Measurements from ENCODE around the gene LRRK1. TPM values are rescaled to one million over a fixed set of nuclear protein-coding genes. Genes with fewer than 3 reads are reported as not detected.

Gene LRRK1
- total RNA-seq, 1 donor from 2014 or later: not detected

DNA sequence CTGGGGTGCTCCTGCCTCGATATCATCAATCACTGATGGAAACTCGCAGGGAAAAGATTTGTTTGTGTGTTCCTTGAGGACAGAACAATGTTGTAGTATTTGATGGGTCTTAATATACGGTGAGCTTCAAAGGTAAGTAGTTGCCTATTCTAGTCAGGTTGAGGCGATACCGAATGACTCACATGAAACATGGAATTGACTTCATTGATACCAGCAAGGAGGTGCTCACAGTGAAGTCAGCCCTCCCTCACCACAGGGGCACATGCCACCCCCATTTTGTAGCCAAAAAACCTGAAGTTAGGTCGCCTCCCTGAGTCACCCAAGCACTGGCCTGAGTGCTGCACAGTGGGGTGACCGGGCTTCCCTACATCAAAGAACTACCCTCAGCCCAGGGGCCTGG, 43.2 kb upstream of the LRRK1 start:
- Mint-ChIP-seq H3K27me3 (ENCODE audit: insufficient read depth, low read depth) (peaks cover 41% of the 10 kb centered on the region), H3K36me3 (no peaks in the 10 kb centered on the region), H3K4me3 (no peak overlapping the region), H3K27ac (no peak overlapping the region), H3K4me1 (peaks cover 12% of the 10 kb centered on the region), H3K9me3 (no peaks in the 10 kb centered on the region)
- Histone ChIP-seq H3K4me3 (no peak overlapping the region), H4K20me1 (ENCODE audit: low read depth) (peaks cover 3% of the 10 kb centered on the region), H3K27ac (no peak overlapping the region), H2AFZ (replicated peaks) (no peak overlapping the region), H3K4me1 (peaks cover 21% of the 10 kb centered on the region), H3K27me3 (peaks cover 63% of the 10 kb centered on the region), H3K4me2 (no peak overlapping the region), H3K9ac (no peak overlapping the region), H3F3A (ENCODE audit: low read depth) (peaks cover 9% of the 10 kb centered on the region), H3K36me3 (no peaks in the 10 kb centered on the region), H3K79me2 (ENCODE audit: low read depth) (no peaks in the 10 kb centered on the region), H3K9me3 (ENCODE audit: low read depth) (no peaks in the 10 kb centered on the region)
- TF ChIP-seq EZH2 (IDR thresholded peaks at IDR 0.05): no peak
- TF ChIP-seq, protein P1, sequence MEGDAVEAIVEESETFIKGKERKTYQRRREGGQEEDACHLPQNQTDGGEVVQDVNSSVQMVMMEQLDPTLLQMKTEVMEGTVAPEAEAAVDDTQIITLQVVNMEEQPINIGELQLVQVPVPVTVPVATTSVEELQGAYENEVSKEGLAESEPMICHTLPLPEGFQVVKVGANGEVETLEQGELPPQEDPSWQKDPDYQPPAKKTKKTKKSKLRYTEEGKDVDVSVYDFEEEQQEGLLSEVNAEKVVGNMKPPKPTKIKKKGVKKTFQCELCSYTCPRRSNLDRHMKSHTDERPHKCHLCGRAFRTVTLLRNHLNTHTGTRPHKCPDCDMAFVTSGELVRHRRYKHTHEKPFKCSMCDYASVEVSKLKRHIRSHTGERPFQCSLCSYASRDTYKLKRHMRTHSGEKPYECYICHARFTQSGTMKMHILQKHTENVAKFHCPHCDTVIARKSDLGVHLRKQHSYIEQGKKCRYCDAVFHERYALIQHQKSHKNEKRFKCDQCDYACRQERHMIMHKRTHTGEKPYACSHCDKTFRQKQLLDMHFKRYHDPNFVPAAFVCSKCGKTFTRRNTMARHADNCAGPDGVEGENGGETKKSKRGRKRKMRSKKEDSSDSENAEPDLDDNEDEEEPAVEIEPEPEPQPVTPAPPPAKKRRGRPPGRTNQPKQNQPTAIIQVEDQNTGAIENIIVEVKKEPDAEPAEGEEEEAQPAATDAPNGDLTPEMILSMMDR (IDR thresholded peaks at IDR 0.05): no peak
- TF ChIP-seq EZH2phosphoT487 (IDR thresholded peaks at IDR 0.05): no peak
- no peak for DNase-seq (ENCODE audit: low spot score)

DNA sequence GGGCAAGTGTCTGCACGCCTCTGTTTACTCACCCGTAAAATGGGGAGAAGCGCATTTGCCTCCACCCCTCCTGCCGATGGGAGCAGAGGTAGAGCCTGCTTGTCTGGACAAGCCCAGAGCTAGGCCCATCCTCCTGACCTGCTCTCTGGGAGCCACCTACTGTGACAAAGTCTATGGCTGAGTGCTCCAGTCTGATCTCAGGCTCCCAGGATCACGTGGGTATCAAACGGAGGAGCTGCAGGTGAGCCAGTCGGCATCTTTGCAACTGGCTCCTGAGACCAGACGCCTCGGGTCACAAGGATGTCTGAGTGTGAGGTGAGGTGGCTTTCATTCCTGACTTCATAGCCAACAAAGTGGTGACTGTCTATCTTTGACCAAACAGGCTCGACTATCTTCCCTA, 41.6 kb upstream of the LRRK1 start:
- Mint-ChIP-seq H3K27me3 (ENCODE audit: insufficient read depth, low read depth) (peaks cover 51% of the 10 kb centered on the region), H3K4me1 (peaks cover 15% of the 10 kb centered on the region), H3K27ac (no peak overlapping the region), H3K4me3 (no peak overlapping the region), H3K36me3 (no peaks in the 10 kb centered on the region), H3K9me3 (no peaks in the 10 kb centered on the region)
- no peak overlapping the region for H3K27ac ChIP-seq
- TF ChIP-seq, protein P1 (IDR thresholded peaks at IDR 0.05): no peak
- TF ChIP-seq EZH2phosphoT487 (IDR thresholded peaks at IDR 0.05) (no peak), EZH2 (IDR thresholded peaks at IDR 0.05) (no peak)
- H3K4me1 ChIP-seq: peaks cover 21% of the 10 kb centered on the region
- DNase-seq (ENCODE audit: low spot score): no peak
- H3K9ac ChIP-seq: no peak overlapping the region
- no peaks in the 10 kb centered on the region for H3K79me2 ChIP-seq (ENCODE audit: low read depth)
- no peaks in the 10 kb centered on the region for H3K36me3 ChIP-seq
- H3K4me2 ChIP-seq: no peak overlapping the region
- H3K9me3 ChIP-seq (ENCODE audit: low read depth): no peaks in the 10 kb centered on the region
- H4K20me1 ChIP-seq (ENCODE audit: low read depth): peaks cover 8% of the 10 kb centered on the region
- no peak overlapping the region for H2AFZ ChIP-seq (replicated peaks)
- no peak overlapping the region for H3K4me3 ChIP-seq
- H3F3A ChIP-seq (ENCODE audit: low read depth): peaks cover 9% of the 10 kb centered on the region
- H3K27me3 ChIP-seq: peaks cover 79% of the 10 kb centered on the region

DNA sequence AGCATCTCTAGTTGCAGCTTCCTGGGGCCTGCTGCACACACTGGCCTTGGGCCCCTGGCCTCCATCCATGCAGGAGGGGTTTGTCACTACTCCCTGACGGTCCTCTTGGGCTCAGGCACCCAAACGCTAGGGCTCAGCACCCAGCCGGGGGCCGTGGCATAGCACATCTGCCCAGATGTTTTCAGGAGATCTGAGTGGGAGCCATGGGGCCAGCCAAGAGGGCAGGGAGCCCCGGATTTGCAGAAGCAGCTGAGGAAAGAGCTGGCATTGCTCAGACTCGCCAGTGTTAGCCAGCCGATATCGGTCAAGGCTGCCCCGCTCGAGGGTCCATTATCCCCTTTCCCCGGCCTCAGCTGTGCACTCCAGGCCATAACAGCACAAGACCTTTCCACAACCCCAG, 41.0 kb upstream of the LRRK1 start:
- no peaks in the 10 kb centered on the region for H3K36me3 ChIP-seq
- no peak overlapping the region for H2AFZ ChIP-seq (replicated peaks)
- H3K27ac Mint-ChIP-seq: no peak overlapping the region
- H3K27ac ChIP-seq: no peak overlapping the region
- no peak for DNase-seq (ENCODE audit: low spot score)
- H3K4me3 ChIP-seq: peak overlapping the region; percentile 55
- peak overlapping the region; percentile 97 for H3K4me2 ChIP-seq
- no peaks in the 10 kb centered on the region for H3K79me2 ChIP-seq (ENCODE audit: low read depth)
- no peaks in the 10 kb centered on the region for H3K9me3 Mint-ChIP-seq
- peaks cover 56% of the 10 kb centered on the region for H3K27me3 Mint-ChIP-seq (ENCODE audit: insufficient read depth, low read depth)
- H3K4me1 Mint-ChIP-seq: peaks cover 15% of the 10 kb centered on the region
- peaks cover 85% of the 10 kb centered on the region for H3K27me3 ChIP-seq
- peaks cover 21% of the 10 kb centered on the region for H3K4me1 ChIP-seq
- no peak for TF ChIP-seq EZH2phosphoT487 (IDR thresholded peaks at IDR 0.05)
- TF ChIP-seq EZH2 (IDR thresholded peaks at IDR 0.05): no peak
- TF ChIP-seq, protein P1 (IDR thresholded peaks at IDR 0.05): no peak
- peaks cover 8% of the 10 kb centered on the region for H4K20me1 ChIP-seq (ENCODE audit: low read depth)
- H3K9me3 ChIP-seq (ENCODE audit: low read depth): no peaks in the 10 kb centered on the region
- no peaks in the 10 kb centered on the region for H3K36me3 Mint-ChIP-seq
- peak overlapping the region; percentile 85 for H3K4me3 Mint-ChIP-seq
- H3F3A ChIP-seq (ENCODE audit: low read depth): peaks cover 9% of the 10 kb centered on the region
- no peak overlapping the region for H3K9ac ChIP-seq

Data from neural progenitor cell (in vitro differentiated cells).